WTC11 (cell line): Measurements from ENCODE around the gene ITPRIPL1. TPM values are rescaled to one million over a fixed set of nuclear protein-coding genes. Genes with fewer than 3 reads are reported as not detected.

Experiments
- ATAC-seq: fragments of 200-7000 bp; cut with Tn5 transposase; 2 replicates; pipeline ENCODE4 v1.10.0; 2021; ENCODE audit warnings: mild to moderate bottlenecking, moderate library complexity
- CTCF ChIA-PET: fragments of 300-600 bp; sonication (Branson Sonifier 250); formaldehyde crosslinking; loops from one replicate; lab custom pipeline; 2021; ENCODE audit warnings: antibody characterized with exemption; lab: Charles Lee
- POLR2A ChIA-PET: fragments of 350-600 bp; sonication (Branson Sonifier 250); formaldehyde crosslinking; loops from one replicate; lab custom pipeline; 2021; ENCODE audit warnings: antibody characterized with exemption; lab: Charles Lee
- DNase-seq: peaks from one replicate; pipeline ENCODE4 v3.0.0; 2021; ENCODE audit warnings: low spot score
- H3K27ac Mint-ChIP-seq: 2 replicates; pipeline ENCODE4 v1.8.0; 2021; ENCODE audit warnings: mixed read lengths
- H3K27me3 Mint-ChIP-seq: 2 replicates; pipeline ENCODE4 v1.8.0; 2021; ENCODE audit warnings: low read depth, mild to moderate bottlenecking, moderate library complexity, mixed read lengths
- H3K36me3 Mint-ChIP-seq: 2 replicates; pipeline ENCODE4 v1.8.0; 2021; ENCODE audit warnings: mixed read lengths
- H3K4me1 Mint-ChIP-seq: 2 replicates; pipeline ENCODE4 v1.8.0; 2022; ENCODE audit warnings: mixed read lengths
- H3K4me3 Mint-ChIP-seq: 2 replicates; pipeline ENCODE4 v1.8.0; 2021; ENCODE audit warnings: mild to moderate bottlenecking, moderate library complexity, mixed read lengths
- H3K9me3 Mint-ChIP-seq: 2 replicates; pipeline ENCODE4 v1.8.0; 2021; ENCODE audit warnings: mixed read lengths
- CBFB ChIP-seq: sonication (generic); formaldehyde crosslinking; IDR thresholded peaks from 2 replicates; pipeline ENCODE4 v1.8.1; 2022; ENCODE audit warnings: mild to moderate bottlenecking, low read depth, missing genetic modification reagents
- ELF4 ChIP-seq: sonication (generic); formaldehyde crosslinking; IDR thresholded peaks from 2 replicates; pipeline ENCODE4 v1.8.1; 2022; ENCODE audit warnings: low read depth, mild to moderate bottlenecking, moderate library complexity, missing genetic modification reagents
- ESRRA ChIP-seq: sonication (generic); formaldehyde crosslinking; IDR thresholded peaks from 2 replicates; pipeline ENCODE4 v1.8.1; 2022; ENCODE audit warnings: mild to moderate bottlenecking, missing genetic modification reagents, borderline replicate concordance
- FOXJ3 ChIP-seq: sonication (generic); formaldehyde crosslinking; IDR thresholded peaks from 2 replicates; pipeline ENCODE4 v1.9.0; 2021; ENCODE audit warnings: missing genetic modification reagents, mild to moderate bottlenecking, borderline replicate concordance
- FOXP1 ChIP-seq: sonication (generic); formaldehyde crosslinking; IDR thresholded peaks from 2 replicates; pipeline ENCODE4 v1.8.0; 2022; ENCODE audit warnings: missing genetic modification reagents, mild to moderate bottlenecking, moderate library complexity, borderline replicate concordance
- HMGA2 ChIP-seq: fragments of 250-450 bp; sonication (Bioruptor Pico); IDR thresholded peaks from 2 replicates; pipeline ENCODE4 v1.4.0; 2021; ENCODE audit warnings: mild to moderate bottlenecking, moderate library complexity
- JUN ChIP-seq: sonication (generic); formaldehyde crosslinking; IDR thresholded peaks from 2 replicates; pipeline ENCODE4 v1.8.0; 2023; ENCODE audit warnings: mild to moderate bottlenecking, missing genetic modification reagents
- MXD4 ChIP-seq: fragments of 250-450 bp; sonication (Bioruptor Pico); IDR thresholded peaks from 2 replicates; pipeline ENCODE4 v1.8.0; 2021; ENCODE audit warnings: mild to moderate bottlenecking, moderate library complexity, borderline replicate concordance
- NR1H2 ChIP-seq: sonication (generic); formaldehyde crosslinking; IDR thresholded peaks from 2 replicates; pipeline ENCODE4 v1.9.0; 2021; ENCODE audit warnings: mild to moderate bottlenecking, moderate library complexity, missing genetic modification reagents
- NR2C2 ChIP-seq: sonication (generic); formaldehyde crosslinking; IDR thresholded peaks from 2 replicates; pipeline ENCODE4 v1.8.0; 2022; ENCODE audit warnings: mild to moderate bottlenecking, missing genetic modification reagents
- RORB ChIP-seq: fragments of 250-450 bp; sonication (Bioruptor Pico); IDR thresholded peaks from 2 replicates; pipeline ENCODE4 v1.9.0; 2021; ENCODE audit warnings: mild to moderate bottlenecking
- SMAD3 ChIP-seq: sonication (generic); formaldehyde crosslinking; IDR thresholded peaks from 2 replicates; pipeline ENCODE4 v1.8.0; 2022; ENCODE audit warnings: missing genetic modification reagents, mild to moderate bottlenecking, borderline replicate concordance
- TEAD4 ChIP-seq: sonication (generic); formaldehyde crosslinking; IDR thresholded peaks from 2 replicates; pipeline ENCODE4 v1.8.0; 2022; ENCODE audit warnings: mild to moderate bottlenecking, missing genetic modification reagents
- ZBTB21 ChIP-seq: sonication (generic); formaldehyde crosslinking; IDR thresholded peaks from 2 replicates; pipeline ENCODE4 v1.8.1; 2023; ENCODE audit warnings: mild to moderate bottlenecking, missing genetic modification reagents, borderline replicate concordance
- ZNF121 ChIP-seq: sonication (generic); formaldehyde crosslinking; IDR thresholded peaks from 2 replicates; pipeline ENCODE4 v1.8.0; 2023; ENCODE audit warnings: missing genetic modification reagents
- ZNF138 ChIP-seq: sonication (generic); formaldehyde crosslinking; conservative IDR thresholded peaks from 2 replicates; pipeline ENCODE4 v1.8.1; 2022; ENCODE audit warnings: mild to moderate bottlenecking, moderate library complexity, missing genetic modification reagents
- ZNF232 ChIP-seq: sonication (generic); formaldehyde crosslinking; IDR thresholded peaks from 2 replicates; pipeline ENCODE4 v1.8.0; 2022; ENCODE audit warnings: mild to moderate bottlenecking, missing genetic modification reagents
- total RNA-seq: library from RNA; stranded (reverse); gene quantifications from 3 replicates; pipeline ENCODE4 v1.2.3, GENCODE V29; 2021
- TF ChIP-seq, protein P1 (sequence below): sonication (generic); formaldehyde crosslinking; IDR thresholded peaks from 2 replicates; pipeline ENCODE4 v1.8.0; 2022; ENCODE audit warnings: mild to moderate bottlenecking, missing genetic modification reagents
- TF ChIP-seq, protein P2 (sequence below): sonication (generic); formaldehyde crosslinking; IDR thresholded peaks from 2 replicates; pipeline ENCODE4 v1.8.0; 2022; ENCODE audit warnings: mild to moderate bottlenecking, missing genetic modification reagents
- TF ChIP-seq, protein P3 (sequence below): sonication (generic); formaldehyde crosslinking; IDR thresholded peaks from 2 replicates; pipeline ENCODE4 v1.8.1; 2022; ENCODE audit warnings: low read depth, missing genetic modification reagents, borderline replicate concordance
- TF ChIP-seq, protein P4 (sequence below): fragments of 250-450 bp; sonication (Bioruptor Pico); IDR thresholded peaks from 2 replicates; pipeline ENCODE4 v1.9.0; 2021; ENCODE audit warnings: mild to moderate bottlenecking
- TF ChIP-seq, protein P5 (sequence below): sonication (generic); formaldehyde crosslinking; IDR thresholded peaks from 2 replicates; pipeline ENCODE4 v1.8.0; 2023; ENCODE audit warnings: missing genetic modification reagents

The ITPRIPL1 gene
- total RNA-seq, 1 experiment from 2014 or later, result 11.7 TPM

DNA sequence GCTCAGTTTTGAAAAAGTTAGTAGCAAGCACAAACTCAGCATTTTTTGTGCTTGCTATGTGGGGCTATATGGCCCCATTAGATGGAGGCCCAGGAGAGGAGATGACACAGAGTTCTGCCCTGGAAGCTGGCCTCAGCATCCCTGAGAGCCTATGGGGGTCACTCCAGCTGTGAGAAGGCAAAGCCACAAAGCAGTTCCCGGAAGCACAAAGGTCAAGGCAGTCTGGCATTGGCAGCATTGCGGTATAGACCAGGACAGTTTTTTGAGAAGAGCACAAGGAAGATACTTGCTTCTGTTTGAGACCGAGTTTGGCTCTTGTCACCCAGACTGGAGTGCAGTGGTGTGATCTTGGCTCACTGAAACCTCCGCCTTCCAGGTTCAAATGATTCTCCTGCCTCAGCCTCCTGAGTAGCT, 7.5 kb upstream of the ITPRIPL1 start:
- Mint-ChIP-seq H3K9me3 (no peaks in the 10 kb centered on the region), H3K27ac (no peak overlapping the region), H3K27me3 (peaks cover 40% of the 10 kb centered on the region), H3K4me1 (peaks cover 12% of the 10 kb centered on the region), H3K36me3 (no peaks in the 10 kb centered on the region), H3K4me3 (no peak overlapping the region)
- CTCF ChIA-PET, result no interaction called here
- POLR2A ChIA-PET, result no interaction called here
- ATAC-seq (no peak), DNase-seq (no peak)
- TF ChIP-seq ZNF138 (no peak), FOXJ3 (CRISPR knock-in tag) (no peak), FOXP1 (no peak), ESRRA (CRISPR knock-in tag) (no peak)
- TF ChIP-seq, protein P1, sequence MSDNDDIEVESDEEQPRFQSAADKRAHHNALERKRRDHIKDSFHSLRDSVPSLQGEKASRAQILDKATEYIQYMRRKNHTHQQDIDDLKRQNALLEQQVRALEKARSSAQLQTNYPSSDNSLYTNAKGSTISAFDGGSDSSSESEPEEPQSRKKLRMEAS (CRISPR knock-in tag), result no peak

DNA sequence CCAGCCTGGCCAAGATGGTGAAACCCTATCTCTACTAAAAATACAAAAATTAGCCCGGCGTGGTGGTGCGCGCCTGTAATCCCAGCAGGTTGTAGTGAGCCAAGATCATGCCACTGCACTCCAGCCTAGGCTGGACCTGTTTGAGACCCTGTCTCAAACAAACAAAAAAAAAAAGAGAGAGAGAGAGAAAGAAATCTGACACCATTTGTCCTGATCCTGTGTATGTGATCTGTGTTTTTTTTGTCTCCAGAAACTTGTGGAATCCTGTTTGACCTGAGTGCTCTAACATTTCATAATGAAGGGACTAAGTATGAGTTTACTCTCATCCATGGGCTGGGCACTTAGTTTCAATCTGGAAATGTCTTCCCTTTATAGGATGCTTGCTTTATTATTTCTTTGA, 6.4 kb upstream of the ITPRIPL1 start:
- ATAC-seq, result no peak
- ChIA-PET CTCF (interaction anchor here (0.7 kb wide), 1 partner anchor 106 kb away, joined by 3 read pairs; no protein-coding TSS in a partner anchor), POLR2A (no interaction called here)
- DNase-seq, result no peak
- Mint-ChIP-seq H3K27ac (no peak overlapping the region), H3K4me3 (no peak overlapping the region), H3K4me1 (peaks cover 12% of the 10 kb centered on the region), H3K36me3 (no peaks in the 10 kb centered on the region), H3K27me3 (peaks cover 49% of the 10 kb centered on the region), H3K9me3 (no peaks in the 10 kb centered on the region)
- TF ChIP-seq RORB (no peak), SMAD3 (CRISPR knock-in tag) (no peak), ZNF121 (CRISPR knock-in tag) (no peak), MXD4 (no peak), JUN (CRISPR knock-in tag) (no peak), ZNF232 (CRISPR knock-in tag) (no peak), HMGA2 (no peak), ZBTB21 (no peak), NR2C2 (CRISPR knock-in tag) (no peak), CBFB (CRISPR knock-in tag) (no peak), TEAD4 (CRISPR knock-in tag) (no peak), NR1H2 (CRISPR knock-in tag) (no peak), ELF4 (CRISPR knock-in tag) (no peak)
- TF ChIP-seq, protein P1 (CRISPR knock-in tag), result no peak
- TF ChIP-seq, protein P2, sequence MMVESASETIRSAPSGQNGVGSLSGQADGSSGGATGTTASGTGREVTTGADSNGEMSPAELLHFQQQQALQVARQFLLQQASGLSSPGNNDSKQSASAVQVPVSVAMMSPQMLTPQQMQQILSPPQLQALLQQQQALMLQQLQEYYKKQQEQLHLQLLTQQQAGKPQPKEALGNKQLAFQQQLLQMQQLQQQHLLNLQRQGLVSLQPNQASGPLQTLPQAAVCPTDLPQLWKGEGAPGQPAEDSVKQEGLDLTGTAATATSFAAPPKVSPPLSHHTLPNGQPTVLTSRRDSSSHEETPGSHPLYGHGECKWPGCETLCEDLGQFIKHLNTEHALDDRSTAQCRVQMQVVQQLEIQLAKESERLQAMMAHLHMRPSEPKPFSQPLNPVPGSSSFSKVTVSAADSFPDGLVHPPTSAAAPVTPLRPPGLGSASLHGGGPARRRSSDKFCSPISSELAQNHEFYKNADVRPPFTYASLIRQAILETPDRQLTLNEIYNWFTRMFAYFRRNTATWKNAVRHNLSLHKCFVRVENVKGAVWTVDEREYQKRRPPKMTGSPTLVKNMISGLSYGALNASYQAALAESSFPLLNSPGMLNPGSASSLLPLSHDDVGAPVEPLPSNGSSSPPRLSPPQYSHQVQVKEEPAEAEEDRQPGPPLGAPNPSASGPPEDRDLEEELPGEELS (CRISPR knock-in tag), result no peak
- TF ChIP-seq, protein P3, sequence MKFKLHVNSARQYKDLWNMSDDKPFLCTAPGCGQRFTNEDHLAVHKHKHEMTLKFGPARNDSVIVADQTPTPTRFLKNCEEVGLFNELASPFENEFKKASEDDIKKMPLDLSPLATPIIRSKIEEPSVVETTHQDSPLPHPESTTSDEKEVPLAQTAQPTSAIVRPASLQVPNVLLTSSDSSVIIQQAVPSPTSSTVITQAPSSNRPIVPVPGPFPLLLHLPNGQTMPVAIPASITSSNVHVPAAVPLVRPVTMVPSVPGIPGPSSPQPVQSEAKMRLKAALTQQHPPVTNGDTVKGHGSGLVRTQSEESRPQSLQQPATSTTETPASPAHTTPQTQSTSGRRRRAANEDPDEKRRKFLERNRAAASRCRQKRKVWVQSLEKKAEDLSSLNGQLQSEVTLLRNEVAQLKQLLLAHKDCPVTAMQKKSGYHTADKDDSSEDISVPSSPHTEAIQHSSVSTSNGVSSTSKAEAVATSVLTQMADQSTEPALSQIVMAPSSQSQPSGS (CRISPR knock-in tag), result no peak
- TF ChIP-seq, protein P4, sequence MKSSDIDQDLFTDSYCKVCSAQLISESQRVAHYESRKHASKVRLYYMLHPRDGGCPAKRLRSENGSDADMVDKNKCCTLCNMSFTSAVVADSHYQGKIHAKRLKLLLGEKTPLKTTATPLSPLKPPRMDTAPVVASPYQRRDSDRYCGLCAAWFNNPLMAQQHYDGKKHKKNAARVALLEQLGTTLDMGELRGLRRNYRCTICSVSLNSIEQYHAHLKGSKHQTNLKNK, result no peak
- TF ChIP-seq, protein P5, sequence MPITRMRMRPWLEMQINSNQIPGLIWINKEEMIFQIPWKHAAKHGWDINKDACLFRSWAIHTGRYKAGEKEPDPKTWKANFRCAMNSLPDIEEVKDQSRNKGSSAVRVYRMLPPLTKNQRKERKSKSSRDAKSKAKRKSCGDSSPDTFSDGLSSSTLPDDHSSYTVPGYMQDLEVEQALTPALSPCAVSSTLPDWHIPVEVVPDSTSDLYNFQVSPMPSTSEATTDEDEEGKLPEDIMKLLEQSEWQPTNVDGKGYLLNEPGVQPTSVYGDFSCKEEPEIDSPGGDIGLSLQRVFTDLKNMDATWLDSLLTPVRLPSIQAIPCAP (CRISPR knock-in tag), result no peak
